C1 segment of cervical spinal cord (tissue), 14 donors: ENCODE measurements around the gene WDR77.
A peak's percentile ranks its signal among the peaks of the same experiment; 100 is the strongest.

Experiments used
- DNase-seq, 14 donors: peaks; one replicate each; lab custom pipeline; 2025; lab: John Stamatoyannopoulos, UW

Gene WDR77

DNA sequence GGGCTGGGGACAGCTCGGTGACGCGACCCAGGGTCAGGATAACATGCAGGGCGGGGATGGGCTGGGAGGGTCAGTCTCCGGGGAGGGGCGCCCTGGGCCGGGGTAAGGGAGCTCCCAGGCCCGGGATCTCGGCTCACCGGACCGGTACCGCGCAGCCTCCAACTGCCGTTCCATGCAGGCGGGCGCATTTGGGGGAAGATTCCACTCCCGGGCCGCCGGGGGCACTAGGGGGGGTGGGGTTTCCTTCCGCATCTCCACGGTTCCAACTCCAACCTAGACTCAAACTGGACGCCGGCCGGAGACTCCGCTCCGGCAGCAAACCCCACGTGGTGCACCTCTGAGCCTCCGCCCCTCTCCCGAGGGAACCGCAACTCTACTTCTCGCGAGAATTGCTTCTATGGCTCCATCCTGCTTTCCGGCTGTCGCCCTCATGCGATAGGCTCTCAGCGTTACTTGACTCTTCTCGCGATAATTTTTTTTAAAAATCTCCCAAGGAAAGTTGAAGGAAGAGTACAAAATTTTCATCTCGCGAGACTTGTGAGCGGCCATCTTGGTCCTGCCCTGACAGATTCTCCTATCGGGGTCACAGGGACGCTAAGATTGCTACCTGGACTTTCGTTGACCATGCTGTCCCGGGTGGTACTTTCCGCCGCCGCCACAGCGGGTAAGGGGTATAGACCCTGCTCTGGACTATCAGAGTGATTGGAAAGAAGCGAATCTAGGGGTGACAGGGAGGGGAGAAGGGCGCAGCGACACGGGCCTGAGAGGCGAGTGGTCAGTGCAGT, at the start of gene WDR77, which contains the start of gene ATP5PB:
Gene WDR77, minus strand, starts transcription at position 339 of the 785 bp plus-strand sequence. Its CDS starts 87 bp downstream, at position 252.
Gene ATP5PB, plus strand, starts transcription at position 547 of the 785 bp plus-strand sequence. Its CDS starts 78 bp downstream, at position 625.
- DNase-seq = peak; percentile 47 to 98 (median 90)

DNA sequence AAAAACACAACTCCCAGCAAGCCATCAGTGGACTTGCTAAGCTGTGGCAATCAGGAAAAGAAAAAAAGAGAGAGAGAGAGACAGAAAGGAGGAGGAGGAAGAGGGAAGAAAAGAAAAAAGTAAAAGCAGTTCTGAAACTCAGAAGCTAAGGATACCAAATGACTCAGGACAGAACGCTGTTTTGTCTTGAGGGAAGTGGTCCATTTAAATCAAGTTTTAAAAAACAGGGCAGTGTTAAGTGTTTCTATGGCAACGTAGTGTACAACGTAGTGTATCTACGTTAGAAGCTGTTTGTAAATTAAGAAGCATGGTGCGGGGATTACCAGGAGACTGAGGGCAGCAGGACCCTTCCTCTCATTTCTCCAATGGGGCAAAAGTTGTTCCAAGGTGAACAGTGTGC, 48.5 kb upstream of the WDR77 start:
- no peak for DNase-seq

DNA sequence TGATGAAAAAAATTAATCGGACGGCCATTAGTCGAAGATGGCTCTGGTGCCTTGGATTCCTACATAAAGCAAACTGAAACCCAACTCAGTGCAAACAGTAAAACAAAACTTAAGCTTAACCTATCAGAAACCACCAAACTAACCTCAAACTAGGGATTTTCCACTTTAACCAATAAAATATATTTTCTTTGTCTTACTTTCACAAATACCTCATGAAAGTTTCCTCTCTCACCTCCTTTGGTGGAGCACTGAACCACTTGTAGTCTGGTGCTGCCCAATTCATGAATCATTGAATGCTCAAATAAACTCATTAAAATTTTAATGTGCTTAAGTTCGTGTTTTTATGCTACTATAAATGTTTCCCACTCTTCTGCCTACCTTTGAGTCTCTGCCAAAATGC, 47.3 kb upstream of the WDR77 start:
- no peak for DNase-seq

DNA sequence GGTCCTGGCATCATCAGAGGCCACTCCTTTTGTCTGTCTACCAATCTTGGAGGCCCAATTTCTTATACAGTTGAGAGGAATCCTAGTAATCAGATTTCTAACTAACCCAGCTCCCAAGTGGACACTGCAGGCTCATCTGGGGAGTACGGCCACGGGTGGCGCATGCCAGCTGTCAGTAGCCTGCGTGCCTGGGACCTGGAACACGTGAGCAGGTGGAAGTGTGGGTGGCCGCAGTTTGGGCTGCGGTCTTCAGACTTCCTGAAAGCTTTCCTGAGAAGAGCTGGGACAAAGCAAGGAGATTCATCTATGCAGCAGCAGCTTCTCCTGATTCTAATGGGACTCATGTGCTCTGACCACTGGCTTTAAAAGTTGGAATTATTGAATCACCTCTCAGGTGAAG, 42.0 kb upstream of the WDR77 start:
- DNase-seq = peak in 1 of 14 donors; percentile 31

DNA sequence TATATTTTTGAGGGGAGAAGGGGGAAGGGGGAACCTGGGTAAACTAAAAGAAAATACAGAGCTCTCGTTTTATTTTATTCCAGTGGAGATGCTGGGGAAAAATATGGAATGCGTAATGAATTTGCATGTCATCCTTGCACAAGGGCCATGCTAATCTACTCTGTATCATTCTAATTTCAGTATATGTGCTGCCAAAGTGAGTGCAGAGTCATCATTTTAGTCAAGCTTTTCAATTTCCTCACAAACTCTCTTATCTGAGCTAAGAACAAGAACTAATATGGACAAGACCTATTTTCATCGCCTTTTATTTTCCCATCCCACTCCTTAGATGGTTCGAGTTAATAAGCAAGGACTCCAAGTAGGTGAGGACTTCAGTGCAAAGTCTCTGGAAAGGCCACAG, 41.2 kb upstream of the WDR77 start:
- DNase-seq = no peak

DNA sequence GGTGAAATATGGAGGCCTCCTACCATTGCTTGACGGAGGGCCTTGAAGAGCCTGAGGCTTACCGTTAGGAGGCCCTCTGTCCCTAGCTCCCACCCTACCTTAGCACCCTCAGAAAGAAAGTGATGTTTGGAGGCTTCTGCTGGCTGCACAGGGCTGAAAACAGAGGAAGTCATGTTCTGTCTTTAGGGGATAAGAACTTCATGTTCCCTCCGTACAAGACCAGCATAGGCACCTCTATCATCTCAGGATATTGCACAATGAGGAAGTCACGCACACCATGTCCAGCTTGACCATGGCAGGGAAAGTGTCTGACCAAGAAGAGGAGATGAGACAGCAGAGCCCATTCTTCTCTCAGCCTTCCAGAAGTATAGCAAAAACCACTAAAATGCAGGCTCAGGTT, 40.5 kb upstream of the WDR77 start:
- peak in 6 of 14 donors; percentile 12 to 58 (median 33) for DNase-seq

DNA sequence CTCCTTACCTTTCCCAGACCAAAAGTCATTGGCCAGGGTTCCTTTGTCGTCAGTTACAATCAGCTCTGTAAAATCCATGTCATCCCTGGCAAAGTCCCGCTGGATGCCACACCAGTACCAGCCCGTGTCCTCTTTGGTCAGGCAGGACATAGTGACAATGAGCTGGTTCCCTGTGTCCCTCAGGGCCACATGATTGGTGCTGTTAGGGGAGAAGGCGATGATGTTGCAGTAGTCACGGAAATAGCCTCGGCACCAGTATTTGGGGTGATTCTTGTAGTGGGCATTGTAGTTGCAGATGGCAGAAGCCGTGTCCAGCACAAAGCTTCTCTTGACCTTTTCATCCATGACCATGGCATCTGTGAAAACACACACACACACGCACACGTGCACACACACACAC, 39.6 kb upstream of the WDR77 start:
- peak in 1 of 14 donors; percentile 43 for DNase-seq

DNA sequence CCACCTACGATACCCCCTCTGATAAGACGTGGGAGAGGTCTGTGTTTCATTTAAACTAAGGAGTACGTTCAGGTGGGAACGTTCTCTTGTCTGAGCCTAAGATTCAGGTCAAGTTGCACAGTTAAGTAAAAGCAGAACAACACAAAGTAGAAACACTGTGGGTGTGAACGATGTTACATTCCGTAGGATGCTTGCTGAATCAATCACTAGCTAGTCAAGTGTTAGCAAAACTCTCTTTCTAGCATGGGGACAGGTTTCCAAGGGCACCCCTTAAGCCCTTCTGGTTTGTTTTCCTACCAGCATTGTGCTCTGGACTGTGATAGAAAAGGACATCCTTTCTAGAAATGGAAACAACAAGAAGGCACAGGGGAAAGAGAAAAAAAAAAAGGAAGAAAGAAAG, 38.1 kb upstream of the WDR77 start:
- DNase-seq = no peak

DNA sequence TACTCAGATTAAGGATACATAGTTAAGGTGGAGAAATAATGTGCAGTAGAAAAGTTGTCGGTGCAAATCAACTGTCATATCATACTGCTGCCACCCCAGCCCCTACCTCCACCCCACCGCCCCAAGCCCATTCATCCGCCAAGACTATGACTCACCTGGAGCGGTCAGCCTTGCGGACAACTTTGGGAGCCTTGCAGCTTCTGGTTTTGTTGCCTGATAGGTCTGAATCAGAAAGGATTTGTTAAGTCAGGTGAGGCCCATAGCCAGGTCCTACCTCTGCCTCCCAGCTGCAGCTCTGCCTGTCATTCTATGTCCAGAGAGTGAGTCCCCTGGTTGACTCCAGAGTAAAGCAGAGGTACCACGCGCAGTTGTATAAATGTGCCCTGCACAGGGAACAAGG, 37.4 kb upstream of the WDR77 start:
- DNase-seq = no peak

DNA sequence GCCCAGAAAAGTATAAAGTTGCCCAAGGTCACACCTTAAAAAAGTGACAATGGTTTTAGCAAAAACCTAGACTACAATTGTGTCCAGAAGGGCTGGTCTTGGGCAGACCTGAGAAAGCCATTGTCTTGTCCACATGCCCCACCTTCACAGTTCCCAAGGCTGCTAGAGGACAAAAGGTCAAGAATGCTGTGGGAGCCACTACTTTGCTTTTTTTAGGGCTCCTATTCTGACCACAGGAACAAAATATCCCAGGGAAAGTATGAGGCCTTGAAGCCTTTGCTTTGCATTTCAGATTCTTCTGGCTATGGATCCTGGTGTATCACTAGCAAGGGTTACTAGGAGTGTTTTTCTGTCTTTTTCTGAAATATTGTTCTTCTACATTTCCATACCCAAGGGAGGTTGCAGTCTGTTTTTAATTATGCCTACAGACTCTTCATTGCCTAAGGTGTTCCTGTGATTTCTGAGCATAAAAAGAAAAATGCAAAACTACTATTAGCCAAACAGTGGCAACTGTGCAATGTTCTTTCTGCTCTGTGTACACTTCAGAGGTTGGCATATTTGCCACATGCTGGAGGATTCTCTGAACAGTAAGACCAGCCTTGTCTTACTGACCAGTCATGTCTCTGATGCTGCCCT, 35.5 kb upstream of the WDR77 start:
- DNase-seq = no peak

DNA sequence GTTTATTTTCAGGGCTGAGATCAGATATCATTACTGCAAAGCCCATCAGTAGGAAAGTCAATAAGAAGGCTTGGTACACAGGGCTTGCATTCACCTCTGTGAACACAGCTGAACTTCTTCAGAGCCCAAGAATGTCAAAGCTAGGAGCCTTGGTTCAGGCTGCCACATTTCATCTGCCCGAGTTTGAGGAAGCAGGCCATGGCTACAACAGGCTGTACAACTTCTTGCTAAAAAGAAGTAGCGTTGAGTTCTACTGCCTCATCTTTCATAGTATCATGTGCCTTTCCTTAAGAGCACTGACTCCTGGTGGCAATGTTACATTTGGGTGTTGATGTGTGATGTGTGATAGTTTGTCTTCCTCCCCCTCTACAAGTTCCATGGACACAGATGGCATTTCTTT, 34.8 kb upstream of the WDR77 start:
- no peak for DNase-seq

DNA sequence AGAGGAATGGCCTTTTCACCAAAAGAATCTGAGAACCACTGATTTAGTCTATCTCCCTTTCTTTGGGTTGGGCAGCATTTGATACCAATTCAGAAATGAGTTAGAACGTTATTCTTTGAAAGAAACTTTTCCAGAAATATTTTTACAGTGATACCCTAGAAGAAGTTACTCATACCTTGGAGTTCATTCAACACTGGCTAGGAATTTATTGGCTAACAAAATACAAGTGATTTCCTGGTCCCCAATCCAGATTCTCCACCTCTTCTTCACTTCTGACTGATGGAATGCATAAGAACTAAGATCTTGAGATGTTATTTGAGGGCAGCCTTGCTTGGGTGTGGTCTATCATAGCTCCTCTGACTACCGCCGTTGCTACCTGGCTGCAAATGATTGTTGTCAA, 34.1 kb upstream of the WDR77 start:
- no peak for DNase-seq

DNA sequence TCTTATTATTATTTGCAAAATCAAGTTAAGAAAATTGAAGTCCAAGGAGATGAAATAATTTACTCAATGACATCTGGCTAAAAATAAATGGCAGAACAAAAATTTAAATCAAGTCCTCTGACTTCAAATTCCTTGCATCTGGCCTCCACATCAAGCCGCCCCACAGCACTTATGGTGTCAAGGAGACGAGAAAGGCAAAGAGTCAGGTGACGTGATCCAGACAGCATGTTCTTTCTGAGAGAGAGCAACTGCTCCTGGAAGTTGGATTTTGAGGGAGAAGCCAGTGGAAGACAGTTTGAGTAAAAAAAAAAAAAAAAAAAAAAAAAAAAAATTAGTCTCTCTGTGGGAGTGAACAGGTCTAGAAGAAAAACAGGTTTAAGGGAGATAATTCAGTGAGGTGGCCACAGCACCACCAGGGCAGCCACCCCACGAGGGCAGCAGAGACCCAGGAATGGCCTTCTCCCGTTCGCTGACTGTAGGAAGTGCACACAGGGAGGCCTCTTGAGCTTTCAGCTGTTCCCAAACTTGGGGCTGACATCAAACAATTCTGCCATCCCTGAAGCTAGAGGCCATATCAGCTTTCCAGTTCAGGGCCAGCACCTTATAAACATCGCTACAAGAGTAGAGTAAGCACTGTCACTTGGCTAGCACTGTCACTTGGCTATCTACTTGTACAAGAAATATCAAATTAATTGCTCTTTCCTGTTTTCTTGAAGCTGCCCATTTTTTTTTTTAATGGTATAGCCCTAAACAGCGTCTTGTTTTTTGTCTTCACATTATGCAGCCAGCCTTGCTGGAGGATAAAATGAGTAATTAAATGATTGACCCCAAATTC, 32.5 kb upstream of the WDR77 start:
- DNase-seq = peak in 11 of 14 donors; percentile 27 to 77 (median 58)

DNA sequence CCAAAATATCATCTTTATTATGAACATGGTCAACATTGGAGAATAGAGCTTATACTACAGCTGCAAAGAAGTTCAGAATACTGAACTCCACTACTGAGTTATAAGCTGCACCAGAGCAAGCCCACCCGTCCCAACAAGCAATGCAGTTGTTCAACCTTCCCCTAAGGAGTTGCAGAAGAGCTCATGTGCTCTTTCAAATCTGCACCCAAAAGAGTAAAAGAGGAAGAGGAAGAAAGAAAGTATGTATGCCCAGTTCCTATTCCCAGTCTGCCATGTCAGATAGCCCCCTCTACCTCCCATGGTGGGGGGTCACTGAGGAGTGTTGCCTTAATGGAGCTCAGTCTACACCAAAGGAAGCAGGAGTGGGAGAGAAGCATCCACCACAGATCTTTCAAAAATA, 31.6 kb upstream of the WDR77 start:
- DNase-seq = no peak

DNA sequence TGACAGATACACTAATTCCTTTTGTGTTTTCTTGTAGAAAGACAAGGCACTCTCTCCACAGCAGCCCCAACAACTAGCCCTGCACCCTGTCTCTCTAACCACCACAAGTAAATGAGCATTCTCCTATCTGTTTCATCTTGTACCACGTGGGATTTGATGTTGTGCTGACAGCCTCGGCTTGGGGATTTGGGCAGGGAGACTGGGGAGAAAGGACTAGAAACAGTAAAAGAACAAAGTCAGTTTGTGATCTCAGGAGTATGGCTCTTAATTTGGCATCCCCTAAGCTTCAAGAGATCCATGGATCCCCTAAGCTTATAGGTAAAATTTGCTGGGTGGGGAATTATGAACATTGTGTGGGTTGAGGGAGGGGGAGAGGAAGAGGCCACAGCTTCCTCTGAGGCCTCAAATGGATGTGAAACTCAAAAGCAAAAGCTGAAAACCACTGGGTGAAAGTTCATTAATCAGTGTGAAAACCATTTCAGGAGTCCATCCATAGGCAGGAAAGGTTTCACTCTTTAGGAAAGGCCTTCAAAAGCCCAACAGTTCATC, 27.8 kb upstream of the WDR77 start:
- no peak for DNase-seq

DNA sequence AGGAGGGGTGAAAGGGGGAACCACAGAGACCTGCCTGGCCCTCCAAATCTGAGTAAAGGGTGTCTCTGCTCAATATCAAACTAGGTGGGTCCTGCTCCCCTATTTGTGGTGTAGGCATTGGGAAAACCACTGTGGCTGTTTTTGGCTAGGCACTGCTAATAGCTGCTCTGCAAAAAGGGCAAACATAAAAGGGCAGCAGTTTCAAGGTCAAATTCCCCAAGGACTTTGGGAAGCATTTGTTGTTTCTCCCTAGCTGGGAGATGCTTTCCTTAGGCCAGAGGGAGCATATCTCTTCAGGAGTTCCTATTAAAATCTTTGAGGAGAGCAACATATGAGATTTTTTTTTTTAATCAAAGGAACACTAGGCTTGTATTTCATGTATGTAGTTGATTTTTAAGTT, 27.2 kb upstream of the WDR77 start:
- DNase-seq = no peak

DNA sequence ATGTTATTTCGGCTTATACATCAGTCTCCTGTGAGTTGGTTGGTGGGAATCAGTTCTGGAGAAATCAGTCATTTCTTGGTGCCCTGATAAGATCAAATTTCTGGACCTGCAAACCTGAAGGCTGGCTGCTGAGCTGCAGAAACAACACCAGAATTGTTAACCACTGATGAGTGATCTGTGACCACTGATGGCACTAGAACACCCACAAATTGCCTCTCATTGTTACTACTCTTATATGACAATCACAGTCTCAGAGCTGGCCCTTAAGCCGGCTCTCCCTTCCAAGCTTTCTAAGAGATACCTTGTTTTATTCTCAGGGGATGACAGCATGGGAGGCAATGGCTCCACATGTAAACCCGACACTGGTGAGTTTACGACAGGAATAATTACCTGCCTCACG, 26.6 kb upstream of the WDR77 start:
- no peak for DNase-seq

DNA sequence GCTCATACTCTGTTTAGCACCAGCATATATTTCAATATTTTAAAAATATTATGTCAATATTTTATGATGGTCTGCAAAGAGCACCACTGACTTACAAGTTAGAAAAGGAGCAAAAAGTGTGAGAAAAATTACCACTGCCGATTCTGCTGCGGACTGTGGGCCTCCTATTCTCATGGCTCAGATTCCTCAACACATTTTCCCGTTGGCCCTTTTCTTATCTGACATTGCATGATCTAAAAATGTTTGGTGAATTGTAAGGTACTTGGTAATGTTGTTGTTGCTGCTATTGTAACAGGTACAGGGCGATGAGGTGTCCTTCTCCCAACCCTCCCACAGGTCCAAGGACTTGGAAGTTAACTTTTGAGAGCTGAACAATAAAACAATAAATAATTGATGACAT, 25.5 kb upstream of the WDR77 start:
- no peak for DNase-seq

DNA sequence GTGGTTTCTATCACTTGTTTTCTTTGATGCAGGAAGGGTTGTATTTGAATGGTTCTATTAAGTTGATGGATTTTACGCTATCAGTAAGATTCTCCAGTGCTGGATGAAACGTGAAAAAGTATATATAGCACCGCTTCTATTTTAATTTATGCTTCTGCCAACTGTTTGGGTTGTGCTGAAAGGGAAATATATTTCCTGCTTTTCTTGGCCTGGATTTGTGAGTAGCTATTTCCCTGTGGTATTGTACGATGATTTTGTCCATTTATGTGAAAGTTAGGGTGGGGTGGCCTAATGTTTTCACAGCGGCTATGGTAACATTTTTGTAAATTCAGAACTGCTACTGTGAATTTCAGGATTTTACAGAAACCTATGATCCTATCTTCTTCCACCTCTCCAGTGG, 25.1 kb upstream of the WDR77 start:
- no peak for DNase-seq

DNA sequence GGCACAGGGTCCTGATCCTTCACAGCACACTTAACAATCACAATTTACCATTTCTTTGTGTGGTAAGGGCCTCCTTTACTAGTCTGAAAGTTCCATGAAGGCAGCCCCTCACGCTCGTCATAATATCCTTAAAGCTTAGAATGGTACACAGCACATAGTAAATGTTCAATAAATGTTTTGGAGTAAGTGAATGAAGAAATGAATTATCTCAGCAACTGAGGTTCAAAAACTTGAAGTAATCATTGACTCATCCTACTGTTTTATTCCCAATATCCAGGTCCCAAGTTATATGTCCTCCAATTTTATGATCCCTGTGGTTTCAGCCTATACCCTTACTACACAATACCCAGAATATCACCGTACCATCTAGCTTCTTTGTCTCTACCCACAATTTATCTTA, 22.5 kb upstream of the WDR77 start:
- no peak for DNase-seq

DNA sequence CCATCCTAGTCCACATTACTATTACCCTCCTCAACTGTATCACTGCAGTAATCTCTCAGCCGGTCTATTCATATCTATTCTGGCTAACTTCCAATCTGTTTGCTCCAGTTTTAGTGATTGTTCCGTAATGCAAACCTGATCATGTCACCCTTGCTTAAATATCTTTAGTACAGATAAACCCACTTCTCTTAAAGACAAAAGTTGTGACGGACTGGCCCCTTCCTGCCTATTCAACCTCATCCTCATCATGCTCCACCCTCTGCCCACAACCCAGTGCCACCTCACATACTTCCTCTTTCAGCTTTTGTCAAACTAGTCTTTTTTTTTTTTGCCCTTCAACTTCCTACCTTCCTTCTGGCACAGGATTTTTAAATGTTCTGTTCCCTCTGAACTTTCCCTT, 22.0 kb upstream of the WDR77 start:
- peak in 2 of 14 donors; percentile 22 to 23 for DNase-seq

DNA sequence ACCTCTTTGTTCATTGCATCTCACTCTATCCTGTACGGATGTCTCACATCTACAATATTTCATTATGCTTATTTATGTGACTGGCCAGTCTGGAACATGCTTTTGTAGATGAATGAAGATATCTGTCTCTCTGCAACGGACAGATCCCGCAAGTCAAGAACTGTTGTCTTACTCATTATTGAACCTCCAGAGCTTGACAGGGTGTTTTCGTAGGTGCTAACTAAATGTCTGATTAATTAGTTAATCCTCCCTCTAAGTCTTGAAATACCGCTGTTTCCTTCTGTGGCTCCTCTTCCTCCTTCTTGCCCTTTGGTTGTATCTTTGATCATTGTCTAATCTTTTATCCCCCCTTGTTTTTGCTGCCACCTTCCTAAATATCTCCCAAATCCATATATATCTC, 21.5 kb upstream of the WDR77 start:
- DNase-seq = no peak
